ENCODE results near the gene PNMA6E. TPM values are rescaled to one million over a fixed set of nuclear protein-coding genes. Genes with fewer than 3 reads are reported as not detected.

Gene PNMA6E
- total RNA-seq, 1 experiment from 2014 or later = not detected

- no peak for DNase-seq (ENCODE audit: low read depth)
Observed at GRCh38 chrX:153435845-153436244, 34.7 kb upstream of the PNMA6E start.

- DNase-seq (ENCODE audit: low read depth) = no peak
Observed at GRCh38 chrX:153434801-153435200, 33.7 kb upstream of the PNMA6E start.

- no peak for DNase-seq (ENCODE audit: low read depth)
Observed at GRCh38 chrX:153433781-153434285, 32.7 kb upstream of the PNMA6E start.

- no peak for DNase-seq (ENCODE audit: low read depth)
Observed at GRCh38 chrX:153433161-153433680, 32.1 kb upstream of the PNMA6E start.

GRCh38 chrX:153430796-153431195 is 29.6 kb upstream of the PNMA6E start:
- no peak for DNase-seq (ENCODE audit: low read depth)

GRCh38 chrX:153426204-153426603 is 25.1 kb upstream of the PNMA6E start:
- no peak for DNase-seq (ENCODE audit: low read depth)

GRCh38 chrX:153423652-153424051 is 22.5 kb upstream of the PNMA6E start:
- DNase-seq (ENCODE audit: low read depth) = no peak

GRCh38 chrX:153421856-153422255 is 20.7 kb upstream of the PNMA6E start:
- no peak for DNase-seq (ENCODE audit: low read depth)

- DNase-seq (ENCODE audit: low read depth) = no peak
Observed at GRCh38 chrX:153420851-153421599, 19.9 kb upstream of the PNMA6E start.

GRCh38 chrX:153417637-153418036 is 16.5 kb upstream of the PNMA6E start:
- DNase-seq (ENCODE audit: low read depth) = no peak

GRCh38 chrX:153416781-153417450 is 15.8 kb upstream of the PNMA6E start:
- DNase-seq (ENCODE audit: low read depth) = peak; percentile 6

- no peak for DNase-seq (ENCODE audit: low read depth)
Observed at GRCh38 chrX:153414856-153415510, 13.8 kb upstream of the PNMA6E start.

- DNase-seq (ENCODE audit: low read depth) = no peak
Observed at GRCh38 chrX:153413731-153414130, 12.6 kb upstream of the PNMA6E start.

GRCh38 chrX:153412746-153413720 is 11.9 kb upstream of the PNMA6E start:
- no peak for DNase-seq (ENCODE audit: low read depth)

- peak; percentile 13 for DNase-seq (ENCODE audit: low read depth)
Observed at GRCh38 chrX:153411988-153412574, 10.9 kb upstream of the PNMA6E start.

GRCh38 chrX:153411255-153411987 is 10.3 kb upstream of the PNMA6E start, which contains the start of gene ZFP92:
TSS of gene ZFP92 (plus strand) at chrX:153411472. CDS start at chrX:153418323, 6,851 bp downstream.
- peak; percentile 51 for DNase-seq (ENCODE audit: low read depth)

- DNase-seq (ENCODE audit: low read depth) = no peak
Observed at GRCh38 chrX:153410888-153411254, 9.7 kb upstream of the PNMA6E start.

GRCh38 chrX:153410373-153410772 is 9.2 kb upstream of the PNMA6E start:
- DNase-seq (ENCODE audit: low read depth) = no peak

GRCh38 chrX:153409414-153410101 is 8.4 kb upstream of the PNMA6E start:
- no peak for DNase-seq (ENCODE audit: low read depth)

All from Daoy (cell line).